ENCODE data around the gene CSPG4. TPM values are rescaled to one million over a fixed set of nuclear protein-coding genes. Genes with fewer than 3 reads are reported as not detected.

CSPG4 gene
- total and polyA plus RNA-seq, 2 of the 4 experiments (the other 2 are of a cell fraction), result 12.4 to 28.4 TPM

DNA sequence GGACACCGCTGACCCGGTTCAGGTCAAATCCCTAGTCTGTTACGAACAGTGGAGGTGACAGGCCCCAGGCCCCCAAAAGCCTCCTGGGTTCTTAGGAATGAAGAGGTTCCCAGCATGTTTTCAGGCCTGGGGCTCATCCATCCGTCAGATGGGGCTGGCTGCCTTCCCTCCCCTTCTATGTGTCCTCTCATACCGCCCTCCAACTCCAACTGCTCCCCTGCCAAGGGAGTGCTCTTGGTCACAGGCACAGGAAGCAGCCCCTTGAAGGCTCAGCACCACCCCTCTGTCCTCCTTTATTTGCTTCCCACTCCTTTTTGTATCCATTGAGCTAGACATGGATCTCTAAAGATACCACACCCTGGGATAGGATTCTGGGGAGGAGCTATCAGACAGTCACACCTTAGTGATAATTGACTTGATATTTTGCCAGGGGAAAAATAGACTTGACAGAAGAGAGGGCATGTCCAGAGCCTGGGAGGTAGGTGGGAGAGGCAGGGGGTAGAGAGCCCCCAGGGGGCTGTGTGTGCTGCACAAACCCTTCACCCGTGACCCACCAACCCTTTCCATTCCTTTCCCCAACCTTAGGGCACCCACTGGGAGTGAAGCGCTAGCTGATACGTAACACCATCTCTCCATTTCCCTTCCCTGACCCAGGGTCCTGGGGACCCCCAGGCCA, 10.7 kb upstream of the CSPG4 start:
- H2AK5ac ChIP-seq (ENCODE audit: low read depth, low read length), result peak overlapping the region; percentile 44; the same call in 1 of the 2 replicates
- DNase-seq (no peak), ATAC-seq (ENCODE audit: low read depth) (no peak)
- H3K4ac ChIP-seq (ENCODE audit: low read depth, low read length), result no peak overlapping the region
- H4K8ac ChIP-seq (ENCODE audit: low read depth in 2 of 2, low read length in 2 of 2), result no peak overlapping the region
- no peak overlapping the region for H3K4me3 ChIP-seq (ENCODE audit: insufficient read depth, low read depth, low read length)
- H3K18ac ChIP-seq (ENCODE audit: low read depth, low read length), result no peak overlapping the region
- H3K4me1 ChIP-seq (ENCODE audit: control insufficient read depth, insufficient read depth, low read length), result peaks cover 15% of the 10 kb centered on the region
- H3K9ac ChIP-seq (ENCODE audit: low read depth, low read length), result no peak overlapping the region
- dilution Hi-C loops (cut with HindIII; ENCODE audit: low sequenced_read_pairs, unreplicated experiment), result no loop called here
- intact Hi-C loops (cut with micrococcal nuclease), result no loop called here
- H2AFZ ChIP-seq (replicated peaks; ENCODE audit: low read length, poor library complexity), result peak overlapping the region; percentile 79
- CTCF ChIA-PET, result interaction anchor here (1.0 to 1.2 kb wide), 3 partner anchors 29 to 79 kb away, joined by 3 to 5 read pairs (median 4); no protein-coding TSS in a partner anchor
- no peaks in the 10 kb centered on the region for H3K9me3 ChIP-seq (ENCODE audit: control insufficient read depth, insufficient read depth, low read length)
- no peak overlapping the region for H4K91ac ChIP-seq (ENCODE audit: insufficient read depth, low read depth, low read length)
- no TSS peak for BruUV-seq (replicated peaks)
- peaks cover 8% of the 10 kb centered on the region for H3K9me1 ChIP-seq (ENCODE audit: insufficient read depth, low read length)
- H3K14ac ChIP-seq (replicated peaks; ENCODE audit: low read depth, low read length), result 0 out of 2 replicates have a peak overlapping the region, but pooled peaks have one; percentile 18
- H3K36me3 ChIP-seq (ENCODE audit: control insufficient read depth, insufficient read depth, low read length), result no peaks in the 10 kb centered on the region
- no peak overlapping the region for H4K5ac ChIP-seq (ENCODE audit: low read depth, low read length)
- peak overlapping the region; percentile 53 for H2AK9ac ChIP-seq (replicated peaks; ENCODE audit: low read depth, low read length, poor library complexity)
- TF ChIP-seq, protein P1, sequence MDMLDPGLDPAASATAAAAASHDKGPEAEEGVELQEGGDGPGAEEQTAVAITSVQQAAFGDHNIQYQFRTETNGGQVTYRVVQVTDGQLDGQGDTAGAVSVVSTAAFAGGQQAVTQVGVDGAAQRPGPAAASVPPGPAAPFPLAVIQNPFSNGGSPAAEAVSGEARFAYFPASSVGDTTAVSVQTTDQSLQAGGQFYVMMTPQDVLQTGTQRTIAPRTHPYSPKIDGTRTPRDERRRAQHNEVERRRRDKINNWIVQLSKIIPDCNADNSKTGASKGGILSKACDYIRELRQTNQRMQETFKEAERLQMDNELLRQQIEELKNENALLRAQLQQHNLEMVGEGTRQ (IDR thresholded peaks at IDR 0.05; ENCODE audit: low read depth, low read length), result no peak
- TF ChIP-seq CEBPB (IDR thresholded peaks at IDR 0.05; ENCODE audit: low read depth, low read length), result no peak
- TF ChIP-seq, protein P2, sequence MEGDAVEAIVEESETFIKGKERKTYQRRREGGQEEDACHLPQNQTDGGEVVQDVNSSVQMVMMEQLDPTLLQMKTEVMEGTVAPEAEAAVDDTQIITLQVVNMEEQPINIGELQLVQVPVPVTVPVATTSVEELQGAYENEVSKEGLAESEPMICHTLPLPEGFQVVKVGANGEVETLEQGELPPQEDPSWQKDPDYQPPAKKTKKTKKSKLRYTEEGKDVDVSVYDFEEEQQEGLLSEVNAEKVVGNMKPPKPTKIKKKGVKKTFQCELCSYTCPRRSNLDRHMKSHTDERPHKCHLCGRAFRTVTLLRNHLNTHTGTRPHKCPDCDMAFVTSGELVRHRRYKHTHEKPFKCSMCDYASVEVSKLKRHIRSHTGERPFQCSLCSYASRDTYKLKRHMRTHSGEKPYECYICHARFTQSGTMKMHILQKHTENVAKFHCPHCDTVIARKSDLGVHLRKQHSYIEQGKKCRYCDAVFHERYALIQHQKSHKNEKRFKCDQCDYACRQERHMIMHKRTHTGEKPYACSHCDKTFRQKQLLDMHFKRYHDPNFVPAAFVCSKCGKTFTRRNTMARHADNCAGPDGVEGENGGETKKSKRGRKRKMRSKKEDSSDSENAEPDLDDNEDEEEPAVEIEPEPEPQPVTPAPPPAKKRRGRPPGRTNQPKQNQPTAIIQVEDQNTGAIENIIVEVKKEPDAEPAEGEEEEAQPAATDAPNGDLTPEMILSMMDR (conservative IDR thresholded peaks at IDR 0.05; ENCODE audit: low read depth, low read length), result no peak
- TF ChIP-seq NFE2L2 (IDR thresholded peaks at IDR 0.05; ENCODE audit: low read depth, low read length), result no peak
- no peak for TF ChIP-seq MAZ (IDR thresholded peaks at IDR 0.05; ENCODE audit: borderline replicate concordance, low read depth, low read length)
- TF ChIP-seq MAFK (IDR thresholded peaks at IDR 0.05; ENCODE audit: low read depth, low read length), result no peak
- TF ChIP-seq BHLHE40 (IDR thresholded peaks at IDR 0.05; ENCODE audit: low read depth, low read length), result no peak
- no peak for TF ChIP-seq MXI1 (IDR thresholded peaks at IDR 0.05; ENCODE audit: borderline replicate concordance, low read depth, low read length)
- TF ChIP-seq, protein P3, sequence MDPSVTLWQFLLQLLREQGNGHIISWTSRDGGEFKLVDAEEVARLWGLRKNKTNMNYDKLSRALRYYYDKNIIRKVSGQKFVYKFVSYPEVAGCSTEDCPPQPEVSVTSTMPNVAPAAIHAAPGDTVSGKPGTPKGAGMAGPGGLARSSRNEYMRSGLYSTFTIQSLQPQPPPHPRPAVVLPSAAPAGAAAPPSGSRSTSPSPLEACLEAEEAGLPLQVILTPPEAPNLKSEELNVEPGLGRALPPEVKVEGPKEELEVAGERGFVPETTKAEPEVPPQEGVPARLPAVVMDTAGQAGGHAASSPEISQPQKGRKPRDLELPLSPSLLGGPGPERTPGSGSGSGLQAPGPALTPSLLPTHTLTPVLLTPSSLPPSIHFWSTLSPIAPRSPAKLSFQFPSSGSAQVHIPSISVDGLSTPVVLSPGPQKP (IDR thresholded peaks at IDR 0.05; ENCODE audit: borderline replicate concordance, low read depth, low read length), result no peak
- no peak for TF ChIP-seq RAD21 (IDR thresholded peaks at IDR 0.05; ENCODE audit: low read length)
- TF ChIP-seq FOS (IDR thresholded peaks at IDR 0.05; ENCODE audit: low read depth, low read length), result no peak
- H2BK5ac ChIP-seq (ENCODE audit: low read depth, low read length, poor library complexity, severe bottlenecking), result no peak overlapping the region
- H2BK20ac ChIP-seq (ENCODE audit: low read depth, low read length), result no peak overlapping the region
- in situ Hi-C loops (cut with MboI; ENCODE audit: low sequenced_read_pairs), result loop anchor here (10.0 kb wide), 1 partner anchor 59 kb away; no protein-coding TSS in a partner anchor
- H3K27ac ChIP-seq (ENCODE audit: insufficient read depth, low read length), result no peak overlapping the region
- POLR2A ChIA-PET (ENCODE audit: unreplicated experiment), result interaction anchor here (0.6 to 1.0 kb wide), 3 partner anchors 10 to 607 kb away, joined by 5 to 6 read pairs (median 5); partner anchors contain the start of gene CSPG4
- H3K4me2 ChIP-seq (ENCODE audit: low read depth, low read length), result no peak overlapping the region
- no peaks in the 10 kb centered on the region; a peak in 1 of 4 replicates for H3K79me1 ChIP-seq (ENCODE audit: low read depth in 1 of 2, low read length in 2 of 2)
- H2BK120ac ChIP-seq (ENCODE audit: low read depth, low read length), result no peak overlapping the region
- no peak overlapping the region for H3K23ac ChIP-seq (ENCODE audit: low read depth, low read length)
- H3K56ac ChIP-seq (ENCODE audit: extremely low read depth, insufficient read depth, low read length), result no peak overlapping the region
- H2BK15ac ChIP-seq (ENCODE audit: low read depth, low read length), result 0 out of 3 replicates have a peak overlapping the region, but pooled peaks have one; percentile 43
- WGBS, 2 experiments (ENCODE audit: extremely low coverage in 2 of 2, insufficient read length in 1 of 2), result no CpG with 5 or more reads among the region's 8 CpGs
- H3K27me3 ChIP-seq (ENCODE audit: control insufficient read depth, insufficient read depth, low read length), result no peaks in the 10 kb centered on the region
- H4K20me1 ChIP-seq (ENCODE audit: insufficient read depth, low read length), result peaks cover 5% of the 10 kb centered on the region; the same call in 1 of the 2 replicates

Data from IMR-90 (cell line).